PC-3 (cell line): Measurements from ENCODE around the gene UBE2D2. TPM values are rescaled to one million over a fixed set of nuclear protein-coding genes. Genes with fewer than 3 reads are reported as not detected.
A peak's percentile ranks its signal among the peaks of the same experiment; 100 is the strongest.

ENCODE experiments used
- ATAC-seq: fragments of 200-7000 bp; cut with Tn5 transposase; 2 replicates; pipeline ENCODE4 v1.9.1; 2020; ENCODE audit warnings: mild to moderate bottlenecking, moderate library complexity
- BruUV-seq: library from RNA; stranded (reverse); fragments of 400-500 nt; replicated peaks from 2 replicates; lab custom pipeline; 2021; lab: Mats Ljungman, UMichigan
- CTCF ChIA-PET: fragments of 300-600 bp; sonication (Branson Sonifier 250); formaldehyde crosslinking; loops from one replicate; lab custom pipeline; 2022; ENCODE audit warnings: antibody characterized with exemption; lab: Charles Lee
- POLR2A ChIA-PET: fragments of 300-600 bp; sonication (Branson Sonifier 250); formaldehyde crosslinking; loops from one replicate; lab custom pipeline; 2022; ENCODE audit warnings: antibody characterized with exemption; ENCODE audit not compliant: unreplicated experiment; lab: Charles Lee
- DNase-seq: peaks from one replicate; pipeline ENCODE4 v3.0.0-alpha.2; 2015
- H2AFZ ChIP-seq: fragments of 300-600 bp; sonication (generic); 2 replicates; pipeline ENCODE4 v1.6.0; 2016; ENCODE audit warnings: antibody characterized with exemption, low read length
- H3F3A ChIP-seq: fragments of 300-600 bp; sonication (generic); one replicate; pipeline ENCODE4 v1.6.0; 2017; ENCODE audit warnings: antibody characterized with exemption, low read length, control low read depth, mild to moderate bottlenecking; ENCODE audit not compliant: unreplicated experiment
- H3K27ac ChIP-seq: fragments of 300-600 bp; sonication (generic); 2 replicates; pipeline ENCODE4 v1.5.1; 2016; ENCODE audit warnings: mild to moderate bottlenecking, low read length
- H3K27me3 ChIP-seq: fragments of 300-600 bp; sonication (generic); 2 replicates; pipeline ENCODE4 v1.6.1; 2016; ENCODE audit warnings: low read length, mixed read lengths
- H3K36me3 ChIP-seq: fragments of 300-600 bp; sonication (generic); 2 replicates; pipeline ENCODE4 v1.6.1; 2016; ENCODE audit warnings: low read depth, mixed run types, low read length, mixed read lengths
- H3K4me1 ChIP-seq: fragments of 300-600 bp; sonication (generic); 2 replicates; pipeline ENCODE4 v1.5.1; 2016; ENCODE audit warnings: low read length; ENCODE audit not compliant: insufficient read depth
- H3K4me2 ChIP-seq: fragments of 300-600 bp; sonication (generic); 2 replicates; pipeline ENCODE4 v1.6.0; 2016; ENCODE audit warnings: low read length
- H3K4me3 ChIP-seq: fragments of 300-600 bp; sonication (generic); 2 replicates; pipeline ENCODE4 v1.5.1; 2016; ENCODE audit warnings: mild to moderate bottlenecking, low read length, mixed read lengths
- H3K79me2 ChIP-seq: fragments of 300-600 bp; sonication (generic); 2 replicates; pipeline ENCODE4 v1.6.1; 2017; ENCODE audit warnings: low read length, mixed read lengths
- H3K9ac ChIP-seq: fragments of 300-600 bp; sonication (generic); 2 replicates; pipeline ENCODE4 v1.6.0; 2016; ENCODE audit warnings: mild to moderate bottlenecking, low read length
- H3K9me2 ChIP-seq: fragments of 300-600 bp; sonication (generic); replicated peaks from 2 replicates; pipeline ENCODE4 v1.6.1; 2016; ENCODE audit warnings: mixed run types, low read length, mixed read lengths
- H3K9me3 ChIP-seq: fragments of 300-600 bp; sonication (generic); 2 replicates; pipeline ENCODE4 v1.6.1; 2016; ENCODE audit warnings: low read length, mixed read lengths
- H4K20me1 ChIP-seq: fragments of 300-600 bp; sonication (generic); 2 replicates; pipeline ENCODE4 v1.6.1; 2016; ENCODE audit warnings: low read length, mixed read lengths
- EZH2 ChIP-seq: fragments of 300-600 bp; sonication (generic); IDR thresholded peaks from one replicate; pipeline ENCODE4 v1.6.1; 2017; ENCODE audit warnings: antibody characterized with exemption, mild to moderate bottlenecking, low read length; ENCODE audit not compliant: unreplicated experiment
- EZH2phosphoT487 ChIP-seq: fragments of 300-600 bp; sonication (generic); IDR thresholded peaks from 2 replicates; pipeline ENCODE4 v1.6.1; 2018; ENCODE audit warnings: mild to moderate bottlenecking, antibody characterized with exemption, low read length, borderline replicate concordance
- intact Hi-C: fragments of 100-400 bp; cut with micrococcal nuclease; formaldehyde crosslinking; loops from 2 replicates; pipeline ENCODE4 v1.9.0; 2023
- total RNA-seq: library from RNA; depleted of rRNA; stranded (reverse); fragments of >200 nt; gene quantifications from 2 replicates; pipeline ENCODE4 v1.2.3, GENCODE V29; 2014
- TF ChIP-seq, protein P1 (sequence below): fragments of 300-600 bp; sonication (generic); conservative IDR thresholded peaks from 2 replicates; pipeline ENCODE4 v1.5.1; 2017; ENCODE audit warnings: antibody characterized with exemption, low read depth, mild to moderate bottlenecking, low read length

The UBE2D2 gene
- total RNA-seq, 1 experiment from 2014 or later: 98.7 TPM

DNA sequence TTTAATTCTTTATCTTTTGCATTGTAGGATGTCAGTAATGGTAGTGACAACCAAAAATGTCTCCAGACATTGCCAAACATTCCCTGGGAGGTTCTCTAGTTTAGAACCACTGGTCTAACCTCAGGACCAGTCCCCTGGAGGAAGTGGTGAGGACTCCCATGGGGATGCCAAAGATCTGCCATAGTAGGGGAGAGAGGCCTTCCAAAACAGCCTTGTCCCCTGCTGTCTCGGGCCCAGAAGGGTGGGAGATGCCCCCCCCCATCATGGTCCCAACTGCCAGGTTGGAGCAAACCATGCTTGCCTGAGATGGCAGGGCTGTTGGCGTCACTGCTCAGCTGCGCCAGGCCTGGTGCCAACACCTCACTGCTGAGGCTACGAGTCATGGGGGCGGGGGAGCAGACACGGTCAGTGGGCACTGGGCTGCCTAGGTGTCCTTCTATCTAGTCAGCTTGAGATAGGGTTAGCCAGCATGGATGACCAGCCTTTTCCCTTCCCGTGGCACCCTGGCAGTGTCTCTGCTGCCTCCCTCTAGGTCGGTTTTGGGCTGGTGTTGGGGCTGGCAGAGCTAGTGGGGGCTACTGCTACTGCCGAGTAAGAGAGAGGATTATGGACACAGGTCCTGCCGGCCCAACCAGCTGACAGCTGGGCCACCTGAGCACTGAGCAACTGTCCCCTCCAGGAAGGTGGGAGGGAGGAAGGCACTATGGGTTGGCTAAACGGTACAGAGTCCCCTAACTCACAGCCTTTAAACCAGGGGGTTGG, 78.7 kb downstream of the UBE2D2 start:
- Histone ChIP-seq H3K4me1 (peaks cover 54% of the 10 kb centered on the region), H3K9me2 (no peaks in the 10 kb centered on the region), H3K9me3 (no peaks in the 10 kb centered on the region), H3K4me3 (no peak overlapping the region), H3K9ac (no peak overlapping the region), H3K27me3 (no peaks in the 10 kb centered on the region), H3K36me3 (no peaks in the 10 kb centered on the region), H2AFZ (no peak overlapping the region), H3F3A (no peaks in the 10 kb centered on the region), H4K20me1 (no peaks in the 10 kb centered on the region), H3K79me2 (no peaks in the 10 kb centered on the region), H3K4me2 (no peak overlapping the region; the same call in 1 of the 2 replicates), H3K27ac (no peak overlapping the region)
- CTCF ChIA-PET: no interaction called here
- intact Hi-C loops: no loop called here
- POLR2A ChIA-PET: no interaction called here
- BruUV-seq: no TSS peak
- TF ChIP-seq EZH2phosphoT487 (no peak), EZH2 (no peak)
- TF ChIP-seq, protein P1, sequence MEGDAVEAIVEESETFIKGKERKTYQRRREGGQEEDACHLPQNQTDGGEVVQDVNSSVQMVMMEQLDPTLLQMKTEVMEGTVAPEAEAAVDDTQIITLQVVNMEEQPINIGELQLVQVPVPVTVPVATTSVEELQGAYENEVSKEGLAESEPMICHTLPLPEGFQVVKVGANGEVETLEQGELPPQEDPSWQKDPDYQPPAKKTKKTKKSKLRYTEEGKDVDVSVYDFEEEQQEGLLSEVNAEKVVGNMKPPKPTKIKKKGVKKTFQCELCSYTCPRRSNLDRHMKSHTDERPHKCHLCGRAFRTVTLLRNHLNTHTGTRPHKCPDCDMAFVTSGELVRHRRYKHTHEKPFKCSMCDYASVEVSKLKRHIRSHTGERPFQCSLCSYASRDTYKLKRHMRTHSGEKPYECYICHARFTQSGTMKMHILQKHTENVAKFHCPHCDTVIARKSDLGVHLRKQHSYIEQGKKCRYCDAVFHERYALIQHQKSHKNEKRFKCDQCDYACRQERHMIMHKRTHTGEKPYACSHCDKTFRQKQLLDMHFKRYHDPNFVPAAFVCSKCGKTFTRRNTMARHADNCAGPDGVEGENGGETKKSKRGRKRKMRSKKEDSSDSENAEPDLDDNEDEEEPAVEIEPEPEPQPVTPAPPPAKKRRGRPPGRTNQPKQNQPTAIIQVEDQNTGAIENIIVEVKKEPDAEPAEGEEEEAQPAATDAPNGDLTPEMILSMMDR: no peak
- DNase-seq: peak; percentile 63
- no peak for ATAC-seq

DNA sequence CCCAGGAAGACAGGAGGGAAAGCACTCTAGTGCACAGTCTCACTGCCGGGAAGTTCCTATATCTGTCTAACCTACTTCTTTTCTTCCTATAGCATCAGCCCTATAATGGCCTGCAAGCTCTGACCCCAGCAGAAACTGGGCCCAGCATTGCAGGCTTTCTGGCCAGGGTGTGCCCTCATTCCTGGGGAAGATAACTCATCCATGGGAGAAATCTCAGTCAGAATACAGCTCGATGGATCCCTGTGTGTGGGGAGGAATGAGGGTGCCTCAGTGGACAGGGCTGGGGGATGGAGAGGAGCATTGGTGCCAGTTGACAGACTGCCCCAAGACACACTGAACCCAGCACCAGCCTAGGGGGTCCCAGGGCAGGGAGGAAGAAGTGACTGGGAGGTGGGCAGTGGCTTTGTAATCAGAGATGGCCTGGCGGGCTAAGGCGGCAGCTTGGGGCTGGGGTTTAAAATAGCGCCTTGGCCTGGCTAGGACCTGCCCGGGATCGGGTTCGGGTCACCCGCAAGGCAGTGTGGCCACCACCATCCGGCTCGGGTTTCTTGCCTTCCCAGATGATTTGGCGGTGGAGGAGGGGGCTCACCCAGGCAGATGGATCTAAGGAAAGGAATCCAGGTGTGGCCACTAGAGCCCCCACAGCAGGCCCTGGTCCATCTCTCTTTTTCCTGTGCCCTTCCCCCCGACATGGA, 79.4 kb downstream of the UBE2D2 start:
- H3K9ac ChIP-seq: no peak overlapping the region
- no peak overlapping the region for H2AFZ ChIP-seq
- H3K27ac ChIP-seq: no peak overlapping the region
- H4K20me1 ChIP-seq: no peaks in the 10 kb centered on the region
- H3K9me2 ChIP-seq: no peaks in the 10 kb centered on the region
- H3K9me3 ChIP-seq: no peaks in the 10 kb centered on the region
- H3K4me2 ChIP-seq: no peak overlapping the region
- CTCF ChIA-PET: no interaction called here
- no peaks in the 10 kb centered on the region for H3K27me3 ChIP-seq
- no peaks in the 10 kb centered on the region for H3K36me3 ChIP-seq
- no peaks in the 10 kb centered on the region for H3K79me2 ChIP-seq
- TF ChIP-seq, protein P1: no peak
- no peak for TF ChIP-seq EZH2
- H3K4me1 ChIP-seq: peaks cover 54% of the 10 kb centered on the region
- no peak overlapping the region for H3K4me3 ChIP-seq
- intact Hi-C loops: no loop called here
- BruUV-seq: no TSS peak
- DNase-seq (no peak), ATAC-seq (no peak)
- H3F3A ChIP-seq: no peaks in the 10 kb centered on the region
- POLR2A ChIA-PET: no interaction called here
